Naive thymus-derived CD4-positive, alpha-beta T cell (primary cell): ENCODE results near the gene VRK2. TPM values are rescaled to one million over a fixed set of nuclear protein-coding genes. Genes with fewer than 3 reads are reported as not detected.

ENCODE experiments used
- ATAC-seq: fragments of 150-1000 bp; cut with Tn5 transposase; 2 replicates; pipeline ENCODE4 v1.10.0; 2021; ENCODE audit warnings: mild to moderate bottlenecking, moderate library complexity
- CTCF ChIA-PET: fragments of 350-600 bp; sonication (Branson Sonifier 250); formaldehyde crosslinking; loops from one replicate; lab custom pipeline; 2021; ENCODE audit warnings: antibody characterized with exemption; lab: Charles Lee
- POLR2A ChIA-PET: fragments of 350-600 bp; sonication (Branson Sonifier 250); formaldehyde crosslinking; loops from one replicate; lab custom pipeline; 2021; ENCODE audit warnings: antibody characterized with exemption, inconsistent platforms; lab: Charles Lee
- DNase-seq, 9 donors: peaks; one replicate each; pipeline versions ENCODE4 v3.0.0 to v3.0.0-alpha.2; 2020 to 2022; ENCODE audit warnings: mixed read lengths in 1 of 9
- H3K27ac ChIP-seq: one replicate; pipeline ENCODE4 v1.7.0; 2013; ENCODE audit warnings: mild to moderate bottlenecking, low read depth, low read length, moderate library complexity
- H3K27me3 ChIP-seq, 2 donors: one replicate each; pipeline ENCODE4 v1.7.0; 2013; ENCODE audit warnings: low read length in 2 of 2, mild to moderate bottlenecking in 2 of 2, moderate library complexity in 2 of 2; ENCODE audit not compliant: control insufficient read depth in 2 of 2, insufficient read depth in 2 of 2
- H3K36me3 ChIP-seq, 3 experiments: 1 replicate in 2 of 3; 2 replicates in 1 of 3; pipeline ENCODE4 v1.7.0; 2013; ENCODE audit warnings: low read length in 3 of 3, mild to moderate bottlenecking in 3 of 3, moderate library complexity in 1 of 3; ENCODE audit not compliant: insufficient read depth in 3 of 3, control insufficient read depth in 2 of 3
- H3K4me1 ChIP-seq, 2 donors: one replicate each; pipeline ENCODE4 v1.7.0; 2013; ENCODE audit warnings: low read length in 2 of 2, mild to moderate bottlenecking in 2 of 2, moderate library complexity in 1 of 2; ENCODE audit not compliant: control insufficient read depth in 2 of 2, insufficient read depth in 2 of 2
- H3K4me3 ChIP-seq: 2 replicates; pipeline ENCODE4 v1.7.0; 2013; ENCODE audit warnings: mild to moderate bottlenecking, low read length
- H3K9me3 ChIP-seq, 3 experiments: 1 replicate in 2 of 3; 2 replicates in 1 of 3; pipeline ENCODE4 v1.7.0; 2013; ENCODE audit warnings: low read length in 3 of 3; ENCODE audit not compliant: control insufficient read depth in 2 of 3
- H3K27ac Mint-ChIP-seq, 9 donors: one replicate each; pipeline ENCODE4 v1.8.0; 2020 to 2022; ENCODE audit warnings: mixed read lengths in 9 of 9, mild to moderate bottlenecking in 8 of 9, moderate library complexity in 5 of 9, inconsistent platforms in 2 of 9
- H3K27me3 Mint-ChIP-seq, 5 donors: one replicate each; pipeline ENCODE4 v1.8.0; 2021 to 2022; ENCODE audit warnings: mixed read lengths in 5 of 5, mild to moderate bottlenecking in 1 of 5
- H3K36me3 Mint-ChIP-seq, 5 donors: one replicate each; pipeline ENCODE4 v1.8.0; 2020 to 2022; ENCODE audit warnings: mixed read lengths in 5 of 5, mild to moderate bottlenecking in 3 of 5, inconsistent platforms in 1 of 5
- H3K4me1 Mint-ChIP-seq, 7 donors: one replicate each; pipeline ENCODE4 v1.8.0; 2020 to 2022; ENCODE audit warnings: mixed read lengths in 7 of 7, mild to moderate bottlenecking in 3 of 7, inconsistent platforms in 1 of 7
- H3K4me3 Mint-ChIP-seq, 10 donors: one replicate each; pipeline ENCODE4 v1.8.0; 2020 to 2022; ENCODE audit warnings: mild to moderate bottlenecking in 10 of 10, mixed read lengths in 10 of 10, moderate library complexity in 6 of 10, inconsistent platforms in 2 of 10
- H3K9me3 Mint-ChIP-seq, 11 donors: one replicate each; pipeline ENCODE4 v1.8.0; 2020 to 2022; ENCODE audit warnings: mixed read lengths in 11 of 11, mild to moderate bottlenecking in 4 of 11, inconsistent platforms in 1 of 11, moderate library complexity in 1 of 11
- intact Hi-C, 2 donors: fragments of 100-400 bp; cut with micrococcal nuclease; formaldehyde crosslinking; loops; one replicate each; pipeline ENCODE4 v1.15.1; 2023
- polyA plus RNA-seq, 2 donors: library from polyadenylated mRNA; unstranded; fragments of 300-500 nt; fragmentation: Illumina TruSeq; gene quantifications; one replicate each; pipeline ENCODE4 v1.2.3, GENCODE V29; 2021
- total RNA-seq, 6 experiments: library from RNA in 5 of 6; stranded (reverse) in 5 of 6; gene quantifications; 1 replicate in 5 of 6; 2 replicates in 1 of 6; pipeline ENCODE4 v1.2.3 and lab custom pipeline; 2021 to 2026

The VRK2 gene
- total and polyA plus RNA-seq, 7 experiments from 2014 or later: 13.1 to 24.5 (median 15.2) TPM

- ChIA-PET POLR2A (interaction anchor here (0.7 kb wide), 1 partner anchor 105 kb away, joined by 3 read pairs; no protein-coding TSS in a partner anchor), CTCF (no interaction called here)
- peaks cover 0 to 5% (median 0%) of the 10 kb centered on the region in 3 experiments for H3K36me3 ChIP-seq
- H3K27me3 Mint-ChIP-seq: no peaks in the 10 kb centered on the region
- no peak overlapping the region for H3K4me3 Mint-ChIP-seq
- no peaks in the 10 kb centered on the region for H3K9me3 Mint-ChIP-seq
- no peak overlapping the region for H3K4me3 ChIP-seq
- H3K27me3 ChIP-seq: no peaks in the 10 kb centered on the region
- no peak overlapping the region for H3K27ac ChIP-seq
- H3K36me3 Mint-ChIP-seq: peaks cover 0 to 38% (median 17%) of the 10 kb centered on the region in 5 donors
- DNase-seq: no peak
- no peaks in the 10 kb centered on the region for H3K4me1 ChIP-seq
- no peak for ATAC-seq
- H3K27ac Mint-ChIP-seq: peak overlapping the region in 1 of 9 donors; percentile 74
- no peaks in the 10 kb centered on the region for H3K9me3 ChIP-seq
- intact Hi-C loops: no loop called here
- no peaks in the 10 kb centered on the region for H3K4me1 Mint-ChIP-seq
These were observed 84.8 kb downstream of the VRK2 start for GRCh38 chr2:58131191-58132011.

GRCh38 chr2:58133395-58133794 is 86.8 kb downstream of the VRK2 start:
- no peaks in the 10 kb centered on the region for H3K9me3 ChIP-seq
- H3K27ac ChIP-seq: no peak overlapping the region
- no peak overlapping the region for H3K4me3 Mint-ChIP-seq
- DNase-seq: no peak
- H3K9me3 Mint-ChIP-seq: no peaks in the 10 kb centered on the region
- H3K27me3 Mint-ChIP-seq: no peaks in the 10 kb centered on the region
- H3K4me1 ChIP-seq: no peaks in the 10 kb centered on the region
- ATAC-seq: no peak
- POLR2A ChIA-PET: no interaction called here
- intact Hi-C loops: no loop called here
- CTCF ChIA-PET: no interaction called here
- no peak overlapping the region for H3K4me3 ChIP-seq
- H3K36me3 Mint-ChIP-seq: peaks cover 0 to 45% (median 23%) of the 10 kb centered on the region in 5 donors
- no peaks in the 10 kb centered on the region for H3K4me1 Mint-ChIP-seq
- peaks cover 0 to 5% (median 0%) of the 10 kb centered on the region in 3 experiments for H3K36me3 ChIP-seq
- no peak overlapping the region for H3K27ac Mint-ChIP-seq
- no peaks in the 10 kb centered on the region for H3K27me3 ChIP-seq

GRCh38 chr2:58135861-58136260 is 89.3 kb downstream of the VRK2 start:
- H3K27me3 ChIP-seq: no peaks in the 10 kb centered on the region
- Mint-ChIP-seq H3K27ac (no peak overlapping the region), H3K27me3 (no peaks in the 10 kb centered on the region), H3K36me3 (peaks cover 0 to 60% (median 36%) of the 10 kb centered on the region in 5 donors), H3K9me3 (no peaks in the 10 kb centered on the region), H3K4me3 (no peak overlapping the region), H3K4me1 (no peaks in the 10 kb centered on the region)
- H3K4me3 ChIP-seq: no peak overlapping the region
- ATAC-seq (no peak), DNase-seq (no peak)
- ChIA-PET POLR2A (no interaction called here), CTCF (no interaction called here)
- H3K36me3 ChIP-seq: peaks cover 0 to 5% (median 0%) of the 10 kb centered on the region in 3 experiments
- H3K9me3 ChIP-seq: no peaks in the 10 kb centered on the region
- intact Hi-C loops: no loop called here
- no peaks in the 10 kb centered on the region for H3K4me1 ChIP-seq
- no peak overlapping the region for H3K27ac ChIP-seq

DNA sequence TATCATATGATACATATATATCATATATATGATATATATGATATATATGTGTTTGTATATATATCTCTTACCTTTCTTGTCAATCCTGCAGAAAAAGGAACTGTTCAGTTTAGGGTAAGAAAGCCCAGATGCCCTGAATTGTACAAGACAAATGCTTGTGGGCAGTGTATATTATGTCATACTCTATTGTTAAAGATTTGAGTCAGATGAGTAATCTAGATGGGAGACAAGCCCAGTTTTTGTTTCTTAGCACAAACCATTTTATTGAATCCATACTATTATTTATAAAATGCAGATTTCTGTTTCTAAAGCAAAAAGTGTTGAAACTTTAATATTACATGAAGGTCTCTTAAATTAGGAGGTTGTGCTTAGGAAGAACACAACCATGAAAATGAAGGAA is 90.6 kb downstream of the VRK2 start:
- Mint-ChIP-seq H3K36me3 (peaks cover 0 to 50% (median 32%) of the 10 kb centered on the region in 5 donors), H3K9me3 (no peaks in the 10 kb centered on the region), H3K4me1 (no peaks in the 10 kb centered on the region), H3K4me3 (no peak overlapping the region), H3K27me3 (no peaks in the 10 kb centered on the region), H3K27ac (no peak overlapping the region)
- intact Hi-C loops: no loop called here
- Histone ChIP-seq H3K27me3 (no peaks in the 10 kb centered on the region), H3K4me3 (no peak overlapping the region), H3K27ac (no peak overlapping the region), H3K9me3 (no peaks in the 10 kb centered on the region), H3K4me1 (no peaks in the 10 kb centered on the region), H3K36me3 (peaks cover 0 to 3% (median 0%) of the 10 kb centered on the region in 3 experiments)
- ATAC-seq (no peak), DNase-seq (no peak)
- ChIA-PET POLR2A (no interaction called here), CTCF (no interaction called here)

DNA sequence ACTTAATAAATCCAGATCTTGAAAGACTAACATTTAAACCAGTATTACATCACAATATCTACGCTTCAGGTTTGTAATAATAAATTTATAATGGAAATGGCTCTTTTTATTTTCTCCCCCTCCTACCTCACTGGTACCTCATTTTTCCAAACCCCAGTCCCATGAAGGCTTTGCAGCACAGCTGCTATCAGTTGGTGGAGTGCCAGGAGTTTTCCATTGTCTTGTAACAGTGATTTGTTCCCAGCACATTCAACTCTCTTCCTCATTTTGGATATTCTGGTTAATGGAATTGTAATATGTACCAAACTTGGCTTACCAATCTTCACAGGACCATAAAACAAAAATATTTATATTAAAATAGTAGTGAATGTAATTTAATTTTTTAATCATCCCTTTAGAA is 91.2 kb downstream of the VRK2 start:
- H3K36me3 ChIP-seq: no peaks in the 10 kb centered on the region
- H3K27ac ChIP-seq: no peak overlapping the region
- ATAC-seq (no peak), DNase-seq (no peak)
- no peaks in the 10 kb centered on the region for H3K4me1 ChIP-seq
- H3K27me3 Mint-ChIP-seq: no peaks in the 10 kb centered on the region
- H3K27ac Mint-ChIP-seq: no peak overlapping the region
- H3K4me1 Mint-ChIP-seq: no peaks in the 10 kb centered on the region
- ChIA-PET CTCF (no interaction called here), POLR2A (no interaction called here)
- intact Hi-C loops: no loop called here
- H3K9me3 ChIP-seq: no peaks in the 10 kb centered on the region
- no peaks in the 10 kb centered on the region for H3K9me3 Mint-ChIP-seq
- peaks cover 0 to 49% (median 31%) of the 10 kb centered on the region in 5 donors for H3K36me3 Mint-ChIP-seq
- H3K4me3 Mint-ChIP-seq: no peak overlapping the region
- no peaks in the 10 kb centered on the region for H3K27me3 ChIP-seq
- no peak overlapping the region for H3K4me3 ChIP-seq

- Histone ChIP-seq H3K27ac (no peak overlapping the region), H3K4me1 (no peaks in the 10 kb centered on the region), H3K36me3 (no peaks in the 10 kb centered on the region), H3K27me3 (no peaks in the 10 kb centered on the region), H3K4me3 (no peak overlapping the region), H3K9me3 (no peaks in the 10 kb centered on the region)
- ATAC-seq (no peak), DNase-seq (no peak)
- Mint-ChIP-seq H3K27me3 (no peaks in the 10 kb centered on the region), H3K36me3 (peaks cover 0 to 51% (median 33%) of the 10 kb centered on the region in 5 donors), H3K9me3 (no peaks in the 10 kb centered on the region), H3K4me1 (no peaks in the 10 kb centered on the region), H3K27ac (no peak overlapping the region), H3K4me3 (no peak overlapping the region)
- intact Hi-C loops: no loop called here
- ChIA-PET CTCF (no interaction called here), POLR2A (no interaction called here)
These were observed 91.9 kb downstream of the VRK2 start for GRCh38 chr2:58138396-58139030.
